GM12892 (cell line): Measurements from ENCODE around the gene ELP1.

Source experiments
- POLR2A ChIP-seq: IDR thresholded peaks from 2 replicates; pipeline ENCODE4 v1.6.1; 2011; ENCODE audit warnings: low read depth, low read length, control low read depth
- TAF1 ChIP-seq: IDR thresholded peaks from 2 replicates; pipeline ENCODE4 v1.6.1; 2011; ENCODE audit warnings: low read depth, mild to moderate bottlenecking, control low read depth, low read length, borderline replicate concordance

DNA sequence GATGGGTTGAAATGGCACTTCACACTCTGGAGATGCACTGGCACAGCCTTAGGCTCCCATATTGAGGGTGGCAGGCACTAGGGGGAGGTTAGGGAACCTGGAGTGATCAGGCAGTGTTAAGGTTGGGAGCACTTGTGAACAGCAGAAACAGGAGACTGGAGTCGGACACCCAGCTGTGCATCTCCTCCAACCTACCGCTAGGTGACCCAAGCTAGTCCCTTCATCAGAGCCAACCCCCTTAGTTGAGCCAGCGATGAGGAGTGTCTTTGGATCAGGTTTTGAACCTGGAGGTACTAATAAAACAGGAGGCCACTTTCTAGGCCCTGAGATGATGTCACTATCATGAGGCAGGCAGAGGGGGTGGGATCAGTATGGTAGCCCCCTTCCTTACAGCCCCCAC is 79.8 kb downstream of the ELP1 start:
- TF ChIP-seq POLR2A = no peak
- TF ChIP-seq TAF1 = no peak
